H4 (cell line): ENCODE measurements around the gene GNAQ. TPM values are rescaled to one million over a fixed set of nuclear protein-coding genes. Genes with fewer than 3 reads are reported as not detected.
A peak's percentile ranks its signal among the peaks of the same experiment; 100 is the strongest.
"Not testable (repeated sequence)": the region's sequence is repeated elsewhere in the genome, so short reads cannot be mapped to it uniquely, and the experiment has no call there.

ENCODE experiments used
- DNase-seq: peaks from one replicate; pipeline ENCODE4 v3.0.0-alpha.2; 2015; ENCODE audit warnings: low spot score
- total RNA-seq: library from RNA; depleted of rRNA; stranded (reverse); fragments of >200 nt; shearing (Covaris generic); gene quantifications from 2 replicates; pipeline ENCODE4 v1.2.3, GENCODE V29; 2014

GNAQ gene
- total RNA-seq, 1 experiment from 2014 or later: 20.6 TPM

- no peak for DNase-seq
Measured at GRCh38 chr9:77731008-77731698, 300.5 kb downstream of the GNAQ start.

- no peak for DNase-seq
Measured at GRCh38 chr9:77729177-77729576, 302.4 kb downstream of the GNAQ start.

- DNase-seq: no peak
Measured at GRCh38 chr9:77726814-77727213, 304.8 kb downstream of the GNAQ start.

- no peak for DNase-seq
Measured at GRCh38 chr9:77726289-77726688, 305.3 kb downstream of the GNAQ start.

- no peak for DNase-seq
Measured at GRCh38 chr9:77725820-77726219, 305.8 kb downstream of the GNAQ start.

- DNase-seq: no peak
Measured at GRCh38 chr9:77725046-77725694, 306.4 kb downstream of the GNAQ start.

- DNase-seq: not testable (repeated sequence)
Measured at GRCh38 chr9:77721156-77721555, 310.5 kb downstream of the GNAQ start.

- DNase-seq: no peak
Measured at GRCh38 chr9:77719321-77719720, 312.3 kb downstream of the GNAQ start.

GRCh38 chr9:77718298-77718640 is 313.3 kb downstream of the GNAQ start:
- DNase-seq: not testable (repeated sequence)

GRCh38 chr9:77717608-77718297 is 313.9 kb downstream of the GNAQ start:
- DNase-seq: peak; percentile 89

GRCh38 chr9:77714077-77714549 is 317.5 kb downstream of the GNAQ start:
- no peak for DNase-seq

GRCh38 chr9:77712533-77713130 is 319.0 kb downstream of the GNAQ start:
- DNase-seq: peak; percentile 50

- no peak for DNase-seq
Measured at GRCh38 chr9:77710965-77711648, 320.5 kb downstream of the GNAQ start.

- no peak for DNase-seq
Measured at GRCh38 chr9:77710316-77710715, 321.3 kb downstream of the GNAQ start.

- no peak for DNase-seq
Measured at GRCh38 chr9:77708064-77708815, 323.4 kb downstream of the GNAQ start.

GRCh38 chr9:77707383-77708063 is 324.1 kb downstream of the GNAQ start:
- peak; percentile 94 for DNase-seq

GRCh38 chr9:77705636-77706035 is 326.0 kb downstream of the GNAQ start:
- DNase-seq: no peak

GRCh38 chr9:77702521-77703390 is 328.9 kb downstream of the GNAQ start:
- DNase-seq: not testable (repeated sequence)

- no peak for DNase-seq
Measured at GRCh38 chr9:77697238-77697984, 334.2 kb downstream of the GNAQ start.
